ENCODE data around the gene TIMELESS.
"Not testable (repeated sequence)": the region's sequence is repeated elsewhere in the genome, so short reads cannot be mapped to it uniquely, and the experiment has no call there.

The TIMELESS gene

DNA sequence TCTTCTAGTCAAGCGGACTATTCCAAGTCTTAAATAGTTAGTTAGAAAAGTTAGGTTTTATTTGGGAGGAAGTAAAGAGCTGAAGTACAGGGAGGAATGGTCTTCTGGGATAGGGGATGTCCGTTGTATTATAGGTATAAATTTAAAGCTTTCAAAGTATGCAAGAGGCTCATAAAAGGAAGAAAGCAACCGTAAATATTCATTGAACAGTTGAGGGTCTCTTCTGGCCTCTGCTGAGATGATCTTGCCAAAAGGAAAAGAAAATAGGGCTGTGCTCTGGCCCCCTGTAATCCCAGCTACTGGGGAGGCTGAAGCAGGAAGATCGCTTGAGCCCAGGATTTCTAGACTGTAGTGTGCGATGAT is 377 bp upstream of the TIMELESS start:
- DNase-seq (ENCODE audit: low spot score) = no peak
- H3K9me3 Mint-ChIP-seq = no peaks in the 10 kb centered on the region

DNA sequence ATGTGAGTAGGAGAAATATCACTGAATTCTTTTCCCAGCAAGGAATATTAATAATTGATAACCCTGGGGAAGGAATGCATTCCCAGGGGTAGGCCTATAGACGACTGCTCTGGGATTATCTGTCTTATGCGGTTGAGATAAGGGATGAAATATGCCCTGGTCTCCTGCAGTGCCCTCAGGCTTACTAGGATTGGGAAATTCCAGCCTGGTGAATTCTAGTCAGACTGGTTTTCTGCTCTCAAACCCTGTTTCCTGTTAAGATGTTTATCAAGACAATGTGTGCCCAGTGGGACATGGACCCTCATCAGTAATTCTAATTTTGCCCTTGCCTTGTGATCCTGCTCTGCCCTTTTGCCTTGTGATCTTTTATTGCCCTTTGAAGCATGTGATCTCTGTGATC is 6.0 kb downstream of the TIMELESS start:
- Mint-ChIP-seq H3K36me3 (ENCODE audit: low read depth) (peaks cover 27% of the 10 kb centered on the region), H3K4me1 (ENCODE audit: low read depth) (peaks cover 20% of the 10 kb centered on the region)
- not testable (repeated sequence) for H3K4me3 Mint-ChIP-seq; H3K27me3 Mint-ChIP-seq (ENCODE audit: low read depth); H3K27ac Mint-ChIP-seq; H3K9me3 Mint-ChIP-seq; DNase-seq (ENCODE audit: low spot score)

More for the DNA sequence above, 377 bp upstream of the TIMELESS start:
- H3K4me1 Mint-ChIP-seq (ENCODE audit: low read depth) = peaks cover 25% of the 10 kb centered on the region
- H3K36me3 Mint-ChIP-seq (ENCODE audit: low read depth) = peaks cover 8% of the 10 kb centered on the region
- peak overlapping the region; percentile 79 for H3K27ac Mint-ChIP-seq
- peak overlapping the region; percentile 92 for H3K4me3 Mint-ChIP-seq
- H3K27me3 Mint-ChIP-seq (ENCODE audit: low read depth) = peaks cover 4% of the 10 kb centered on the region

DNA sequence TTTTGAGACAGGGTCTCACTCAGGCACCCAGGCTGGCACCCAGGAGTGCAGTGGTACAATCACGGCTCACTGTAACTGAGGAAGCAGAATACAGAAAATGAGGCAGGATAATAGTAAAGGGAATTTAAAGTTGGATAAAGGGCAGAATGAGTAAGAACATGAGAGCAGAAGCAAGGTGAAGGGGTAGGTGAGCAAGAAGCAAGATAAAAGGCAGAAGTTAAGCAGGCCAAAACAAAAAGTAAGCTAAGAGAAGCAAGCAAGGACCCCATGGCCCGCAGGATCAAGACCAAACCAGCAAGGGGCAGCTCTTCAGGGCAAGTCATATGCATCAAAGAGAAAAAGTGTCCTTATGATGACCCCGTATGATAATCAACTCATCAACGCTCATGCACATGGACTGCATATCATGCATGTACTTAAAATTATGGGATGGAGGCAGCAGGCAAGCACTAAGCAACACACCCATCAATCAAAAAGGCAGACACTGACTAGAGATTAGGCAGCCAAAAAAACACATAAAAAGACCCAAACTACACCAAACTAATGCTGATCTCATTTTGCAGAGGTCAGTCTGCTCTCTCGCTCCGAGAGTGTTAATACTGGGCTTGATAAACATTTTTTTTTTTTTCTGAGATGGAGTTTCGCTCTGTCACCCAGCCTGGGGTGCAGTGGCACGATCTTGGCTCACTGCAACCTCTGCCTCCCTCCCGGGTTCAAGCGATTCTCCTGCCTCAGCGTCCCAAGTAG is 11.6 kb downstream of the TIMELESS start:
- no peak for DNase-seq (ENCODE audit: low spot score)
- Mint-ChIP-seq H3K4me1 (ENCODE audit: low read depth) (no peaks in the 10 kb centered on the region), H3K27me3 (ENCODE audit: low read depth) (no peaks in the 10 kb centered on the region), H3K9me3 (no peaks in the 10 kb centered on the region), H3K4me3 (no peak overlapping the region), H3K27ac (no peak overlapping the region), H3K36me3 (ENCODE audit: low read depth) (peaks cover 16% of the 10 kb centered on the region)

- peaks cover 18% of the 10 kb centered on the region for H3K36me3 Mint-ChIP-seq (ENCODE audit: low read depth)
- H3K4me1 Mint-ChIP-seq (ENCODE audit: low read depth) = no peaks in the 10 kb centered on the region
- no peak for DNase-seq (ENCODE audit: low spot score)
- H3K4me3 Mint-ChIP-seq = no peak overlapping the region
- no peaks in the 10 kb centered on the region for H3K9me3 Mint-ChIP-seq
- no peaks in the 10 kb centered on the region for H3K27me3 Mint-ChIP-seq (ENCODE audit: low read depth)
- H3K27ac Mint-ChIP-seq = no peak overlapping the region
Measured at GRCh38 chr12:56434828-56435227, 14.4 kb downstream of the TIMELESS start.

DNA sequence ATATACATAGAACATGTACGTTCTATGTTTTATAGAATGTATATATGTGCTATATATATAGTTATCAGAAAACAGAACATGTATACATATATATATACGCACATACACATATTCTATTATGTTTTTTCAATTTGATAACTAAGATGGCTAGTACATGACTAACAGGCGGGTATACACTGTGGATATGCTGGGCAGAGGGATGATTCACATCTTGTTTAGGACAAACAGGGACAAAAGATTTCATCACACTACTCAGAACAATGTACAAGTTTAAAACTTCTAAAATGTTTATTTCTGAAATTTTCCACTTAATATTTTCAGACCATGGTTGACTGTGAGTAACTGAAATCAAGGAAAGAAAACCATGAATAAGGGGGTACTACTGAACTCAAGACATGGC is 17.4 kb downstream of the TIMELESS start:
- no peak for DNase-seq (ENCODE audit: low spot score)
- Mint-ChIP-seq H3K9me3 (no peaks in the 10 kb centered on the region), H3K36me3 (ENCODE audit: low read depth) (peaks cover 30% of the 10 kb centered on the region), H3K27ac (no peak overlapping the region), H3K4me1 (ENCODE audit: low read depth) (no peaks in the 10 kb centered on the region), H3K4me3 (no peak overlapping the region), H3K27me3 (ENCODE audit: low read depth) (no peaks in the 10 kb centered on the region)

GRCh38 chr12:56431288-56431687 is 17.9 kb downstream of the TIMELESS start:
- H3K36me3 Mint-ChIP-seq (ENCODE audit: low read depth) = peaks cover 30% of the 10 kb centered on the region
- H3K4me3 Mint-ChIP-seq = no peak overlapping the region
- H3K27ac Mint-ChIP-seq = no peak overlapping the region
- no peaks in the 10 kb centered on the region for H3K4me1 Mint-ChIP-seq (ENCODE audit: low read depth)
- no peaks in the 10 kb centered on the region for H3K27me3 Mint-ChIP-seq (ENCODE audit: low read depth)
- H3K9me3 Mint-ChIP-seq = no peaks in the 10 kb centered on the region
- no peak for DNase-seq (ENCODE audit: low spot score)

DNA sequence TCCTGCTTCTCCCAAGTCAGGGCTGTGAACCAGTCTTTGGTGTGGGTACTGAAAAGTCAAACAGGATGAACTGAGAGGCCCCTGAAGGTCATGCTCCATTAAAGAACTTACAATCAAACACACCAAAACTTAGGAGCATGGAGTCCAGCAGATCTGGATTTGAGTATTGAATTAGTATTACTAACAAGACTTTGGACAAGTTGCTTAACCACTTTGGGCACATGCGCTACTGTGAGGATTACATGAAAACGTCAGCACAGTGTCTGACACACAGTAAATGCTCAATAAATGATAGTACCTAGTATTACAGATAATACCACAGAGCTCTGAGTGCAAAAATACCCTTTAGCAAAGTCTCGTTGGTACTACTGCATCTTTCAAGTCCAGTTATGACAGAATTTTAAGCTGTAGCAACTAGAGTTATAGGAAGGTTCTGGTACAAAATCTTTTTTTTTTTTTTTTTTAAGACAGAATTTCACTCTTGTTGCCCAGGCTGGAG is 23.2 kb downstream of the TIMELESS start:
- Mint-ChIP-seq H3K27ac (no peak overlapping the region), H3K36me3 (ENCODE audit: low read depth) (peaks cover 44% of the 10 kb centered on the region), H3K9me3 (no peaks in the 10 kb centered on the region), H3K4me3 (no peak overlapping the region), H3K4me1 (ENCODE audit: low read depth) (peaks cover 6% of the 10 kb centered on the region), H3K27me3 (ENCODE audit: low read depth) (no peaks in the 10 kb centered on the region)
- DNase-seq (ENCODE audit: low spot score) = no peak

DNA sequence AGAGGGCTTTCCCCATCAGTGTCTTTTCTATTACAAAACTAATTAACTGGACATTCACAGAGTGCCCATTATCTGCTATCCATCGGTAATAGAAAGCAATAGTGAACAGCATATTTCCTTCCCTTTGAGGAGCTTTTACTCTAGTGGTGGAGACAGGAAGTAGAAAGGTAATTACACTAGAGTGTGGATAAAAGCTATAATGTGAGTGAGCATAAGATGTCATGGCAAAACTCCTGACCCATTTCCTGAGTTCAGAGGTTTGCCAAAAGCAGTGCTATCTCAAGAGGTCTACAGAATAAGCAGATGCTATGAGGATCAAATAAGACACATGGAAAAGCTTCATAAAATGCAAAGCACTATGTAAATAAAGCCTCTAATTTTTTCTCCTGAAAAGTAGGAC is 24.0 kb downstream of the TIMELESS start:
- no peaks in the 10 kb centered on the region for H3K9me3 Mint-ChIP-seq
- no peak overlapping the region for H3K4me3 Mint-ChIP-seq
- peaks cover 45% of the 10 kb centered on the region for H3K36me3 Mint-ChIP-seq (ENCODE audit: low read depth)
- DNase-seq (ENCODE audit: low spot score) = no peak
- H3K27ac Mint-ChIP-seq = no peak overlapping the region
- peaks cover 6% of the 10 kb centered on the region for H3K4me1 Mint-ChIP-seq (ENCODE audit: low read depth)
- H3K27me3 Mint-ChIP-seq (ENCODE audit: low read depth) = no peaks in the 10 kb centered on the region

DNA sequence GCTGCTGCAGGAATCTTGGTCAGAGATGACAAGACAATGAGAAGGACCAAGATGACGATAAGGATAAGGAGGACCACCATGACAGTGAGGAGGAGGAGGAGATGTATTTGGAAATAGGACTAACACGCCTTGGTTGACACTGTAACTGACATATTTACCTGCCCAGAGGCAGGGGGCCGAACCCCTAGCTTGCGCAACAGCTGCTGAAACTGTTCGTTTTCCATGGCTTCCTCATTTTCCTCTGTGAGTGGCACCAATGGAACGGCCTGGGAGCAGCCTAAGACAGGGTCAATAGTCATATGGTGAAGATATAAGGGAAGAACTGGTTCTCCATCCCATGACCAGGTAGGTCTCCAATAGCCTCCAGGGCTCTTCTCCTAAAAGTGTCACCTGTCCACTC is 28.8 kb downstream of the TIMELESS start:
- Mint-ChIP-seq H3K9me3 (no peaks in the 10 kb centered on the region), H3K4me1 (ENCODE audit: low read depth) (peaks cover 5% of the 10 kb centered on the region), H3K27ac (no peak overlapping the region), H3K27me3 (ENCODE audit: low read depth) (no peaks in the 10 kb centered on the region), H3K36me3 (ENCODE audit: low read depth) (peaks cover 48% of the 10 kb centered on the region), H3K4me3 (no peak overlapping the region)
- DNase-seq (ENCODE audit: low spot score) = no peak

DNA sequence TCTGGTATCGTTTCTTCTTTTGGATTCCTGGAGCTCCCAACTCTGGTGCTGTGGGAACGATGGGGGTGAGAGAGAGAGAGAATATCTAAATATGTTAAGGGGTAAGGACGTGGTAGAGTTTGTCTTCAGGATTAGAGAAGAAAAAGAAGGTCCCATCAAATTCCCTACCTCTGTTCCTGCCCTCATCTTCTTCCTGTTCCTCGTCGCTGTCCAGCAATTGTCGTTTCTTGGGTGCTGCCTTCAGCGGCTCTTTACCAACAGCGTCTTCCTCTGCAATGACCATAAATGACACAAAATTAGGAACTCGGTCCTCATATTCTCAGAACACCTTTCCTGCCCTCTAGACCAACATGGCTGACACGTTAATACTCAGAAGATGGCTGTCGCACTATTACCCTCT is 31.5 kb downstream of the TIMELESS start:
- Mint-ChIP-seq H3K27ac (no peak overlapping the region), H3K9me3 (no peaks in the 10 kb centered on the region), H3K4me3 (no peak overlapping the region), H3K4me1 (ENCODE audit: low read depth) (no peaks in the 10 kb centered on the region), H3K36me3 (ENCODE audit: low read depth) (peaks cover 38% of the 10 kb centered on the region), H3K27me3 (ENCODE audit: low read depth) (no peaks in the 10 kb centered on the region)
- no peak for DNase-seq (ENCODE audit: low spot score)

- Mint-ChIP-seq H3K27me3 (ENCODE audit: low read depth) (no peaks in the 10 kb centered on the region), H3K4me3 (no peak overlapping the region), H3K4me1 (ENCODE audit: low read depth) (no peaks in the 10 kb centered on the region), H3K27ac (no peak overlapping the region), H3K36me3 (ENCODE audit: low read depth) (peaks cover 20% of the 10 kb centered on the region), H3K9me3 (no peaks in the 10 kb centered on the region)
- DNase-seq (ENCODE audit: low spot score) = no peak
Measured at GRCh38 chr12:56414401-56414800, 34.8 kb downstream of the TIMELESS start.

DNA sequence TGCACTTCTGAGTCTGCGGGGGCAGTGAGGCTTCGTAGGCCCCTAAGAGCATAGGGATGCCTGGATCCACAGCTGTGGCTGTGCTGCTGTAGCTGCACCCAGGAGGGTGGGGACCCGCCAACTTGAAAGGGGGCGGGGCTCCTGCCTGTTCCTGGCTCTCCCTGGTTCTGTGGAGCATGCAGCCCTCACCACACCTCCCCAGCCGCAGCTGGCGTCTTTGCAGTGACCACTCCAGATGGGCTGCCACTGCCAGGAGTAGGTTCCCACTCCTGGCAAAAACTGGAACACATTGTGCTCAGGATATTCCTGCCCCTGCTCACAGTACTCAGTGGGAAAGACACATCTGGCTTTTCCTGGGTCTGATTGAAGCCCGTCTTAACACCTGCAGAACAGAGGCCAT is 35.8 kb downstream of the TIMELESS start:
- no peak for DNase-seq (ENCODE audit: low spot score)
- Mint-ChIP-seq H3K36me3 (ENCODE audit: low read depth) (peaks cover 16% of the 10 kb centered on the region), H3K4me1 (ENCODE audit: low read depth) (no peaks in the 10 kb centered on the region), H3K9me3 (no peaks in the 10 kb centered on the region), H3K27ac (no peak overlapping the region), H3K27me3 (ENCODE audit: low read depth) (no peaks in the 10 kb centered on the region), H3K4me3 (no peak overlapping the region)

- H3K4me1 Mint-ChIP-seq (ENCODE audit: low read depth) = no peaks in the 10 kb centered on the region
- H3K27ac Mint-ChIP-seq = no peak overlapping the region
Measured at GRCh38 chr12:56411781-56412639, 37.2 kb downstream of the TIMELESS start.

GRCh38 chr12:56410768-56411167 is 38.5 kb downstream of the TIMELESS start:
- no peak for DNase-seq (ENCODE audit: low spot score)

More at GRCh38 chr12:56411781-56412639, 37.2 kb downstream of the TIMELESS start:
- no peak overlapping the region for H3K4me3 Mint-ChIP-seq
- no peak for DNase-seq (ENCODE audit: low spot score)
- peaks cover 11% of the 10 kb centered on the region for H3K36me3 Mint-ChIP-seq (ENCODE audit: low read depth)
- no peaks in the 10 kb centered on the region for H3K27me3 Mint-ChIP-seq (ENCODE audit: low read depth)
- no peaks in the 10 kb centered on the region for H3K9me3 Mint-ChIP-seq

More at GRCh38 chr12:56410768-56411167, 38.5 kb downstream of the TIMELESS start:
- H3K36me3 Mint-ChIP-seq (ENCODE audit: low read depth) = peaks cover 5% of the 10 kb centered on the region
- no peaks in the 10 kb centered on the region for H3K9me3 Mint-ChIP-seq
- no peaks in the 10 kb centered on the region for H3K27me3 Mint-ChIP-seq (ENCODE audit: low read depth)
- no peak overlapping the region for H3K4me3 Mint-ChIP-seq
- no peaks in the 10 kb centered on the region for H3K4me1 Mint-ChIP-seq (ENCODE audit: low read depth)
- no peak overlapping the region for H3K27ac Mint-ChIP-seq
